NOMO-1 (cell line): ENCODE measurements around the gene RCOR1.
A peak's percentile ranks its signal among the peaks of the same experiment; 100 is the strongest.
"Not testable (repeated sequence)": the region's sequence is repeated elsewhere in the genome, so short reads cannot be mapped to it uniquely, and the experiment has no call there.

ENCODE experiments used
- DNase-seq, 2 experiments: peaks; one replicate each; lab custom pipeline; 2025; ENCODE audit not compliant: unreplicated experiment in 2 of 2; lab: John Stamatoyannopoulos, UW

The RCOR1 gene

GRCh38 chr14:102738373-102739189 lies 146.1 kb downstream of the RCOR1 start:
- DNase-seq: no peak

- no peak for DNase-seq
Observed at GRCh38 chr14:102739190-102739469, 146.7 kb downstream of the RCOR1 start.

GRCh38 chr14:102746634-102747438 lies 154.4 kb downstream of the RCOR1 start:
- no peak for DNase-seq

- DNase-seq: no peak
Observed at GRCh38 chr14:102748806-102749205, 156.4 kb downstream of the RCOR1 start.

- DNase-seq: no peak
Observed at GRCh38 chr14:102749393-102750305, 157.2 kb downstream of the RCOR1 start.

- DNase-seq: no peak
Observed at GRCh38 chr14:102750376-102750775, 157.9 kb downstream of the RCOR1 start.

GRCh38 chr14:102751088-102751487 lies 158.6 kb downstream of the RCOR1 start:
- DNase-seq: no peak

- no peak for DNase-seq
Observed at GRCh38 chr14:102752239-102752847, 159.9 kb downstream of the RCOR1 start.

- no peak for DNase-seq
Observed at GRCh38 chr14:102754370-102755262, 162.2 kb downstream of the RCOR1 start.

GRCh38 chr14:102757646-102758045 lies 165.2 kb downstream of the RCOR1 start:
- no peak for DNase-seq

GRCh38 chr14:102758087-102758486 lies 165.6 kb downstream of the RCOR1 start:
- no peak for DNase-seq

GRCh38 chr14:102759456-102760187 lies 167.2 kb downstream of the RCOR1 start:
- no peak for DNase-seq

- DNase-seq: no peak
Observed at GRCh38 chr14:102760496-102761193, 168.2 kb downstream of the RCOR1 start.

- no peak for DNase-seq
Observed at GRCh38 chr14:102761206-102761605, 168.8 kb downstream of the RCOR1 start.

- DNase-seq: no peak
Observed at GRCh38 chr14:102764220-102764671, 171.8 kb downstream of the RCOR1 start.

GRCh38 chr14:102765770-102766169 lies 173.3 kb downstream of the RCOR1 start:
- not testable (repeated sequence) for DNase-seq

- DNase-seq: peak; percentile 49 to 87
Observed at GRCh38 chr14:102768223-102769048, 176.0 kb downstream of the RCOR1 start.

GRCh38 chr14:102769049-102769327 lies 176.5 kb downstream of the RCOR1 start:
- DNase-seq: no peak
